AG04450 (cell line): Measurements from ENCODE around the gene SLC25A1. TPM values are rescaled to one million over a fixed set of nuclear protein-coding genes. Genes with fewer than 3 reads are reported as not detected.

Experiments
- CTCF ChIA-PET: fragments of 300-600, 350-600 bp; formaldehyde crosslinking; extraction: SDS; loops from one replicate; lab custom pipeline; 2022; ENCODE audit warnings: antibody characterized with exemption, inconsistent platforms; lab: Charles Lee
- POLR2A ChIA-PET: fragments of 350-600 bp; formaldehyde crosslinking; extraction: SDS; loops from one replicate; lab custom pipeline; 2021; ENCODE audit warnings: antibody characterized with exemption, inconsistent platforms; lab: Yijun Ruan, JAX
- DNase-seq: peaks from one replicate; pipeline ENCODE4 v3.0.0-alpha.2; 2011; ENCODE audit warnings: low read depth, low spot score
- H3K27ac ChIP-seq: one replicate; pipeline ENCODE4 v1.5.1; 2012; ENCODE audit warnings: low read depth, low read length, control low read depth
- H3K27me3 ChIP-seq: one replicate; pipeline ENCODE4 v1.6.0; 2012; ENCODE audit warnings: low read length; ENCODE audit not compliant: control insufficient read depth, insufficient read depth
- H3K4me3 ChIP-seq: 2 replicates; pipeline ENCODE4 v1.5.1; 2011; ENCODE audit warnings: mild to moderate bottlenecking, low read depth, low read length, control low read depth
- H3K9me3 ChIP-seq: 2 replicates; pipeline ENCODE4 v1.5.1; 2012; ENCODE audit warnings: low read length; ENCODE audit not compliant: control insufficient read depth, insufficient read depth
- polyA plus RNA-seq: library from polyadenylated mRNA; depleted of rRNA; stranded (reverse); fragments of >200 nt; gene quantifications from 2 replicates; pipeline ENCODE4 v1.2.3, GENCODE V29; 2011
- TF ChIP-seq, protein P1 (sequence below): IDR thresholded peaks from 2 replicates; pipeline ENCODE4 v1.5.1; 2011; ENCODE audit warnings: low read depth, low read length, control low read depth, inconsistent platforms

Gene SLC25A1
- polyA plus RNA-seq, 1 experiment, result 18.4 TPM

DNA sequence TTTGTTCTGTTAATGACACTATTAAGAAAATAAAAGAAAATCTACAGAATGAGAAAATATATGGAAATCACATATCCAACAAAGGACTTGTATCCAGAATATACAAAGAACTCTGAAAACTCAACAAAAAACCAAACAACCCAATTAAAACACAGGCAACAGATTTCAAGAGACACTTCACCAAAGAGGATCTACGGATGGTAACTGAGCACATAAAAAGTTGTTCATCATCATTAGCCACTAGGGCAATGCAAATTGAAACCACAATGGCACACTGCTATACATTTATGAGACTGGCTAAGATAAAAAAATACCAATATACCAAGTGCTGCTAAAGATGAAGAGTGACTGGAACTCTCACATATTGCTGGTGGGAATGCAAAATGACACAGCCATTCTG, 34.5 kb upstream of the SLC25A1 start:
- ChIA-PET POLR2A (no interaction called here), CTCF (no interaction called here)
- DNase-seq, result no peak
- H3K27me3 ChIP-seq, result no peaks in the 10 kb centered on the region
- TF ChIP-seq, protein P1, sequence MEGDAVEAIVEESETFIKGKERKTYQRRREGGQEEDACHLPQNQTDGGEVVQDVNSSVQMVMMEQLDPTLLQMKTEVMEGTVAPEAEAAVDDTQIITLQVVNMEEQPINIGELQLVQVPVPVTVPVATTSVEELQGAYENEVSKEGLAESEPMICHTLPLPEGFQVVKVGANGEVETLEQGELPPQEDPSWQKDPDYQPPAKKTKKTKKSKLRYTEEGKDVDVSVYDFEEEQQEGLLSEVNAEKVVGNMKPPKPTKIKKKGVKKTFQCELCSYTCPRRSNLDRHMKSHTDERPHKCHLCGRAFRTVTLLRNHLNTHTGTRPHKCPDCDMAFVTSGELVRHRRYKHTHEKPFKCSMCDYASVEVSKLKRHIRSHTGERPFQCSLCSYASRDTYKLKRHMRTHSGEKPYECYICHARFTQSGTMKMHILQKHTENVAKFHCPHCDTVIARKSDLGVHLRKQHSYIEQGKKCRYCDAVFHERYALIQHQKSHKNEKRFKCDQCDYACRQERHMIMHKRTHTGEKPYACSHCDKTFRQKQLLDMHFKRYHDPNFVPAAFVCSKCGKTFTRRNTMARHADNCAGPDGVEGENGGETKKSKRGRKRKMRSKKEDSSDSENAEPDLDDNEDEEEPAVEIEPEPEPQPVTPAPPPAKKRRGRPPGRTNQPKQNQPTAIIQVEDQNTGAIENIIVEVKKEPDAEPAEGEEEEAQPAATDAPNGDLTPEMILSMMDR, result no peak
- H3K4me3 ChIP-seq, result no peak overlapping the region
- H3K27ac ChIP-seq, result no peak overlapping the region
- H3K9me3 ChIP-seq, result no peaks in the 10 kb centered on the region

DNA sequence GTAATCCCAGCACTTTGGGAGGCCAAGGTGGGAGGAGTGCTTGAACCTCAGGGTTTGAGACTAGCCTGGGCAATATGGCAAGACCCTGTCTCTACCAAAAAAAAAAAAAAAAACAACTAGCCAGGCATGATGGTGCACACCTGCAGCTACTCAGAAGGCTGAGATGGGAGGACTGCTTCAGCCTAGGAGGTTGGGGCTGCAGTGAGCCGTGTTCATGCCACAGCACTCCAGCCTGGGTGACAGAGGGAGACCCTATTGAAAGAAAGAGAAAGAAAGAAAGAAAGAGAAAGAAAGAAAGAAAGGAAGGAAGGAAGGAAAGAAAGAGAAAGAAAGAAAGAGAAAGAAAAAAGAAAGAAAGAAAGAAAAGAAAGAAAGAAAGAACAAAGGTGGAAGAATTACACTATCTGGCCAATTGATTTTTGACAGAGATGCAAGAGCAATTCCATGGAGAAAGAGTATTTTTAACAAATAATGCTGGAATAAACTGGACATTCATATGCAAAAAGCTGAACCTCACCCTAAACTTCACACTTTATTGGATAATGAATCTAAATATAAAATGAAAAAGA, 33.9 kb upstream of the SLC25A1 start:
- no peak for DNase-seq
- Histone ChIP-seq H3K4me3 (no peak overlapping the region), H3K9me3 (no peaks in the 10 kb centered on the region), H3K27me3 (no peaks in the 10 kb centered on the region), H3K27ac (no peak overlapping the region)
- CTCF ChIA-PET, result no interaction called here
- POLR2A ChIA-PET, result interaction anchor here (0.6 kb wide), 1 partner anchor 12 kb away, joined by 4 read pairs; no protein-coding TSS in a partner anchor
- TF ChIP-seq, protein P1, result no peak

DNA sequence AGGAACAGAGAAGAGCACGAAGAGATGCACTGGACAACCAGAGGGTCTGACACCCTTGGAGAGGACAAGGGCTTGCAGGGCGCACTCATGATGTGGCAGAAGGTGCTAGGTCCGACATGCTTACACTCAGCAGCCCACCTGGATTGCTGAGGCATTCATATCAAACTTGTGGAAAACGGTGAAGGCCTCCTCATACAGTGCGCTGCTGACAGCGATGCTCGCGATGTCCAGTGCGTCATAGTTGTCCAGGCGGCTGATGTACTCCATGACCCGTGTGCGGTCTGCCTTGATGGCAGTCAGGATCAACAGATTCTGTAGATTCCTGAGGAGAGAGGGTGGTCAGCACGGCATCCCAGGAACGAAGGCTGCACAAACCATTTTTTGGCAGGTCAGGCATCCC, 31.7 kb upstream of the SLC25A1 start:
- TF ChIP-seq, protein P1, result no peak
- Histone ChIP-seq H3K27me3 (no peaks in the 10 kb centered on the region), H3K4me3 (no peak overlapping the region), H3K27ac (no peak overlapping the region), H3K9me3 (no peaks in the 10 kb centered on the region)
- ChIA-PET CTCF (no interaction called here), POLR2A (no interaction called here)
- no peak for DNase-seq

DNA sequence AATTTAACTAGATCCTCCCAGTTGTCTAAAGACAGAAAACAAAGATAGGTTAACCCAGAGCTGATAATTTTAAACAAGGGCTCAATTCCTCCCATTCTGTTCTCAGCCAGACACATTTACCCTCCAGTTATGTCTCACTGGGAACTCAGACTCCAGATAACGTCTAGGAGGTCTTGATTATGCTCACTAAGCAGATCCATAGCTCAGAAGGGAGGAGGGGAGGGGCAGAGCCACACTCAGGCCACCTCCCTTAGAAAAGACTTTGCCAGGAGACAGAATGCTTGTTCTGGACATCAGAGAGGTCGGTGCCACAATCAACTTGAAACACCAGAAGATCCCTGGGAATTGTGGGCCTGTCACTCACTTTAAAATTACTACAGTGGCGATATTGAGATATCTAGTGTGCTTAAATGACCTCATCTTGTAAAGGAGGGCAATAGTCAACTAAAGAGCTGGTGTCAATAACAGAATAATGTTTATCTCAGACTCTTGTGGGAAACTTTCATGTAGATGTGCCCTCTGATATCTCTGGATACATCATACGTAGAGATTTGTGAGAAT, 29.8 kb upstream of the SLC25A1 start:
- H3K27ac ChIP-seq, result no peak overlapping the region
- ChIA-PET POLR2A (no interaction called here), CTCF (interaction anchor here (0.6 to 1.1 kb wide), 2 partner anchors 22 to 29 kb away, joined by 5 to 6 read pairs; no protein-coding TSS in a partner anchor)
- no peak overlapping the region for H3K4me3 ChIP-seq
- DNase-seq, result no peak
- TF ChIP-seq, protein P1, result no peak
- no peaks in the 10 kb centered on the region for H3K27me3 ChIP-seq
- no peaks in the 10 kb centered on the region for H3K9me3 ChIP-seq

DNA sequence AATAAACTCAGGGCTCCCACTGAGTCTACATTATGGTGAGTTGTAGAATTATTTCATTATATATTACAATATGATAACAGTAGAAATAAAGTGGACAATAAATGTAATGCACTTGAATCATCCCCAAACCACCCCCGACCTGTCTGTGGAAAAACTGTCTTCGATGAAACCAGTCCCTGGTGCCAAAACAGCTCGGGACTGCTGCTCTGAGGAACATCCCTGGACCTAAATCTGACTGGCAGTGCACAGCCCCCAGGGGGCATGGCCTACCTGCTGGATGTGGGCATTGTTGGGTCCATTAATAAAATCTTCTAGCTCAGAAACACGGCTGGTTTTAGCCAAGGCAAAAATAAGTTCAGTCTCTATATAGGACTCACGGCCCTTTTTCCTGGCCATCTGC, 29.3 kb upstream of the SLC25A1 start:
- DNase-seq, result no peak
- CTCF ChIA-PET, result interaction anchor here (0.6 kb wide), 1 partner anchor 21 kb away, joined by 6 read pairs; no protein-coding TSS in a partner anchor
- H3K9me3 ChIP-seq, result no peaks in the 10 kb centered on the region
- H3K4me3 ChIP-seq, result no peak overlapping the region
- no peaks in the 10 kb centered on the region for H3K27me3 ChIP-seq
- POLR2A ChIA-PET, result no interaction called here
- TF ChIP-seq, protein P1, result no peak
- H3K27ac ChIP-seq, result no peak overlapping the region
